ENCODE results near the gene PRM1. TPM values are rescaled to one million over a fixed set of nuclear protein-coding genes. Genes with fewer than 3 reads are reported as not detected.

Gene PRM1
- total and polyA plus RNA-seq, 2 of the 13 experiments (the other 11 are each of a cell fraction or from before 2014, with no cell fraction given) = not detected

- no peak for TF ChIP-seq ZBTB37 (CRISPR knock-in tag; IDR thresholded peaks at IDR 0.05)
- TF ChIP-seq CHCHD3 (CRISPR knock-in tag; IDR thresholded peaks at IDR 0.05) = no peak
- TF ChIP-seq SNAI1 (CRISPR knock-in tag; IDR thresholded peaks at IDR 0.05; ENCODE audit: borderline replicate concordance) = no peak
- TF ChIP-seq BHLHE40 (IDR thresholded peaks at IDR 0.05; ENCODE audit: low read length) = no peak
- no peak for TF ChIP-seq SMARCC2 (IDR thresholded peaks at IDR 0.05)
- peak; percentile 86; the same call in 1 of the 2 replicates for TF ChIP-seq MEIS2 (CRISPR knock-in tag; IDR thresholded peaks at IDR 0.05)
- no peak for TF ChIP-seq ZNF639 (CRISPR knock-in tag; conservative IDR thresholded peaks at IDR 0.05)
- TF ChIP-seq AFF4 (CRISPR knock-in tag; IDR thresholded peaks at IDR 0.05) = no peak
- 0 out of 2 replicates have a peak, but pooled peaks have one; percentile 57 for TF ChIP-seq DZIP1 (CRISPR knock-in tag; IDR thresholded peaks at IDR 0.05)
- TF ChIP-seq NCOR1 (IDR thresholded peaks at IDR 0.05; ENCODE audit: borderline replicate concordance, low read length) = no peak
- no peak for TF ChIP-seq ETS1 (CRISPR knock-in tag; IDR thresholded peaks at IDR 0.05)
- TF ChIP-seq NR0B2 (CRISPR knock-in tag; IDR thresholded peaks at IDR 0.05) = no peak
- peak; percentile 52; the same call in 1 of the 2 replicates for TF ChIP-seq SALL1 (CRISPR knock-in tag; IDR thresholded peaks at IDR 0.05)
- no peak for TF ChIP-seq ATF1 (CRISPR knock-in tag; IDR thresholded peaks at IDR 0.05)
- TF ChIP-seq U2AF1 (optimal IDR thresholded peaks at IDR 0.05; ENCODE audit: low read depth, low read length) = no peak
- no peak for TF ChIP-seq ZNF235 (CRISPR knock-in tag; IDR thresholded peaks at IDR 0.05; ENCODE audit: borderline replicate concordance)
- TF ChIP-seq MIER3 (CRISPR knock-in tag; IDR thresholded peaks at IDR 0.05; ENCODE audit: borderline replicate concordance) = no peak
- TF ChIP-seq HDAC6 (IDR thresholded peaks at IDR 0.05; ENCODE audit: low read depth, low read length) = no peak
Measured at GRCh38 chr16:11292076-11292748, 11.1 kb upstream of the PRM1 start (continued).
